SK-N-SH treated with all-trans-retinoic acid at 6 μM for 48 hours (cell line): ENCODE results near the gene CELA3A.

ENCODE experiments used
- ATAC-seq: fragments of 200-7000 bp; cut with Tn5 transposase; 3 replicates; pipeline ENCODE4 v1.9.1; 2020; ENCODE audit warnings: mild to moderate bottlenecking, moderate library complexity
- ARNTL ChIP-seq: fragments of 450-650 bp; formaldehyde crosslinking; IDR thresholded peaks from 2 replicates; pipeline ENCODE4 v1.5.0; 2020; ENCODE audit warnings: low read depth, mild to moderate bottlenecking, moderate library complexity, borderline replicate concordance
- CSDC2 ChIP-seq: fragments of 250-450 bp; sonication (Bioruptor Pico); IDR thresholded peaks from 2 replicates; pipeline ENCODE4 v1.5.0; 2020; ENCODE audit warnings: mild to moderate bottlenecking, moderate library complexity
- ESRRG ChIP-seq: fragments of 250-450 bp; sonication (Bioruptor Pico); IDR thresholded peaks from 2 replicates; pipeline ENCODE4 v1.6.1; 2021; ENCODE audit warnings: mild to moderate bottlenecking
- ISL1 ChIP-seq: fragments of 250-450 bp; sonication (Bioruptor Pico); IDR thresholded peaks from 2 replicates; pipeline ENCODE4 v2.1.2; 2022; ENCODE audit warnings: mild to moderate bottlenecking, moderate library complexity
- OSR1 ChIP-seq: fragments of 250-450 bp; sonication (Bioruptor Pico); IDR thresholded peaks from 2 replicates; pipeline ENCODE4 v1.8.0; 2022; ENCODE audit warnings: moderate library complexity, mild to moderate bottlenecking, inconsistent platforms
- PPARA ChIP-seq: fragments of 250-450 bp; sonication (Bioruptor Pico); IDR thresholded peaks from 2 replicates; pipeline ENCODE4 v1.5.0; 2020; ENCODE audit warnings: mild to moderate bottlenecking, borderline replicate concordance
- RARB ChIP-seq: fragments of 250-450 bp; sonication (Bioruptor Pico); IDR thresholded peaks from 2 replicates; pipeline ENCODE4 v1.8.0; 2021; ENCODE audit warnings: mild to moderate bottlenecking, moderate library complexity
- SNAI2 ChIP-seq: fragments of 250-450 bp; sonication (Bioruptor Pico); IDR thresholded peaks from 2 replicates; pipeline ENCODE4 v1.5.0; 2020; ENCODE audit warnings: mild to moderate bottlenecking, moderate library complexity
- TCF4 ChIP-seq: fragments of 250-450 bp; sonication (Bioruptor Pico); IDR thresholded peaks from 2 replicates; pipeline ENCODE4 v1.8.0; 2021; ENCODE audit warnings: mild to moderate bottlenecking, moderate library complexity, borderline replicate concordance
- TOX ChIP-seq: fragments of 250-450 bp; sonication (Bioruptor Pico); IDR thresholded peaks from 2 replicates; pipeline ENCODE4 v1.8.0; 2021; ENCODE audit warnings: mild to moderate bottlenecking, moderate library complexity, borderline replicate concordance
- TSHZ2 ChIP-seq: fragments of 250-450 bp; sonication (Bioruptor Pico); IDR thresholded peaks from 2 replicates; pipeline ENCODE4 v1.5.0; 2020; ENCODE audit warnings: mild to moderate bottlenecking, moderate library complexity
- ZC3H10 ChIP-seq: fragments of 250-450 bp; sonication (Bioruptor Pico); IDR thresholded peaks from 2 replicates; pipeline ENCODE4 v1.5.1; 2021; ENCODE audit warnings: mild to moderate bottlenecking, moderate library complexity
- ZFP30 ChIP-seq: fragments of 450-650 bp; formaldehyde crosslinking; IDR thresholded peaks from 2 replicates; pipeline ENCODE4 v1.5.0; 2022; ENCODE audit warnings: mild to moderate bottlenecking, moderate library complexity
- ZNF70 ChIP-seq: fragments of 450-650 bp; formaldehyde crosslinking; IDR thresholded peaks from 2 replicates; pipeline ENCODE4 v1.5.0; 2020; ENCODE audit warnings: mild to moderate bottlenecking, moderate library complexity
- ZNF8 ChIP-seq: fragments of 450-650 bp; formaldehyde crosslinking; IDR thresholded peaks from 2 replicates; pipeline ENCODE4 v1.5.0; 2020; ENCODE audit warnings: mild to moderate bottlenecking, moderate library complexity
- TF ChIP-seq, protein P1 (sequence below): fragments of 250-450 bp; sonication (Bioruptor Pico); IDR thresholded peaks from 2 replicates; pipeline ENCODE4 v1.5.1; 2020; ENCODE audit warnings: low read depth, mild to moderate bottlenecking, moderate library complexity
- TF ChIP-seq, protein P2 (sequence below): fragments of 250-450 bp; sonication (Bioruptor Pico); IDR thresholded peaks from 2 replicates; pipeline ENCODE4 v1.8.0; 2020; ENCODE audit warnings: mild to moderate bottlenecking, moderate library complexity, borderline replicate concordance
- TF ChIP-seq, protein P3 (sequence below): fragments of 250-450 bp; sonication (Bioruptor Pico); IDR thresholded peaks from 2 replicates; pipeline ENCODE4 v1.5.1; 2021; ENCODE audit warnings: mild to moderate bottlenecking, moderate library complexity
- TF ChIP-seq, protein P4 (sequence below): fragments of 250-450 bp; sonication (Bioruptor Pico); IDR thresholded peaks from 2 replicates; pipeline ENCODE4 v1.8.0; 2021; ENCODE audit warnings: low read depth, mild to moderate bottlenecking, moderate library complexity, borderline replicate concordance

Gene CELA3A, protein sequence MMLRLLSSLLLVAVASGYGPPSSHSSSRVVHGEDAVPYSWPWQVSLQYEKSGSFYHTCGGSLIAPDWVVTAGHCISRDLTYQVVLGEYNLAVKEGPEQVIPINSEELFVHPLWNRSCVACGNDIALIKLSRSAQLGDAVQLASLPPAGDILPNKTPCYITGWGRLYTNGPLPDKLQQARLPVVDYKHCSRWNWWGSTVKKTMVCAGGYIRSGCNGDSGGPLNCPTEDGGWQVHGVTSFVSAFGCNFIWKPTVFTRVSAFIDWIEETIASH

GRCh38 chr1:22001409-22001808 lies at the start of gene CELA3A:
CELA3A (plus strand) TSS chr1:22001657; CDS start chr1:22001675, 18 bp downstream.
- TF ChIP-seq, protein P1, sequence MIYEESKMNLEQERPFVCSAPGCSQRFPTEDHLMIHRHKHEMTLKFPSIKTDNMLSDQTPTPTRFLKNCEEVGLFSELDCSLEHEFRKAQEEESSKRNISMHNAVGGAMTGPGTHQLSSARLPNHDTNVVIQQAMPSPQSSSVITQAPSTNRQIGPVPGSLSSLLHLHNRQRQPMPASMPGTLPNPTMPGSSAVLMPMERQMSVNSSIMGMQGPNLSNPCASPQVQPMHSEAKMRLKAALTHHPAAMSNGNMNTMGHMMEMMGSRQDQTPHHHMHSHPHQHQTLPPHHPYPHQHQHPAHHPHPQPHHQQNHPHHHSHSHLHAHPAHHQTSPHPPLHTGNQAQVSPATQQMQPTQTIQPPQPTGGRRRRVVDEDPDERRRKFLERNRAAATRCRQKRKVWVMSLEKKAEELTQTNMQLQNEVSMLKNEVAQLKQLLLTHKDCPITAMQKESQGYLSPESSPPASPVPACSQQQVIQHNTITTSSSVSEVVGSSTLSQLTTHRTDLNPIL (CRISPR knock-in tag), result no peak
- no peak for TF ChIP-seq ZC3H10
- no peak for TF ChIP-seq TOX (CRISPR knock-in tag)
- TF ChIP-seq SNAI2 (CRISPR knock-in tag), result no peak
- no peak for ATAC-seq

GRCh38 chr1:21952786-21953520 lies 48.5 kb upstream of the CELA3A start:
- TF ChIP-seq TOX (CRISPR knock-in tag), result no peak
- TF ChIP-seq ZNF8 (CRISPR knock-in tag), result no peak
- no peak for TF ChIP-seq ISL1
- no peak for TF ChIP-seq SNAI2 (CRISPR knock-in tag)
- TF ChIP-seq TSHZ2 (CRISPR knock-in tag), result no peak
- no peak for TF ChIP-seq ZNF70 (CRISPR knock-in tag)
- no peak for TF ChIP-seq RARB
- TF ChIP-seq, protein P2, sequence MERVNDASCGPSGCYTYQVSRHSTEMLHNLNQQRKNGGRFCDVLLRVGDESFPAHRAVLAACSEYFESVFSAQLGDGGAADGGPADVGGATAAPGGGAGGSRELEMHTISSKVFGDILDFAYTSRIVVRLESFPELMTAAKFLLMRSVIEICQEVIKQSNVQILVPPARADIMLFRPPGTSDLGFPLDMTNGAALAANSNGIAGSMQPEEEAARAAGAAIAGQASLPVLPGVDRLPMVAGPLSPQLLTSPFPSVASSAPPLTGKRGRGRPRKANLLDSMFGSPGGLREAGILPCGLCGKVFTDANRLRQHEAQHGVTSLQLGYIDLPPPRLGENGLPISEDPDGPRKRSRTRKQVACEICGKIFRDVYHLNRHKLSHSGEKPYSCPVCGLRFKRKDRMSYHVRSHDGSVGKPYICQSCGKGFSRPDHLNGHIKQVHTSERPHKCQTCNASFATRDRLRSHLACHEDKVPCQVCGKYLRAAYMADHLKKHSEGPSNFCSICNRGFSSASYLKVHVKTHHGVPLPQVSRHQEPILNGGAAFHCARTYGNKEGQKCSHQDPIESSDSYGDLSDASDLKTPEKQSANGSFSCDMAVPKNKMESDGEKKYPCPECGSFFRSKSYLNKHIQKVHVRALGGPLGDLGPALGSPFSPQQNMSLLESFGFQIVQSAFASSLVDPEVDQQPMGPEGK, result no peak
- TF ChIP-seq, protein P1 (CRISPR knock-in tag), result no peak
- no peak for TF ChIP-seq PPARA (CRISPR knock-in tag)
- TF ChIP-seq OSR1, result no peak
- no peak for TF ChIP-seq ZFP30 (CRISPR knock-in tag)
- TF ChIP-seq, protein P3, sequence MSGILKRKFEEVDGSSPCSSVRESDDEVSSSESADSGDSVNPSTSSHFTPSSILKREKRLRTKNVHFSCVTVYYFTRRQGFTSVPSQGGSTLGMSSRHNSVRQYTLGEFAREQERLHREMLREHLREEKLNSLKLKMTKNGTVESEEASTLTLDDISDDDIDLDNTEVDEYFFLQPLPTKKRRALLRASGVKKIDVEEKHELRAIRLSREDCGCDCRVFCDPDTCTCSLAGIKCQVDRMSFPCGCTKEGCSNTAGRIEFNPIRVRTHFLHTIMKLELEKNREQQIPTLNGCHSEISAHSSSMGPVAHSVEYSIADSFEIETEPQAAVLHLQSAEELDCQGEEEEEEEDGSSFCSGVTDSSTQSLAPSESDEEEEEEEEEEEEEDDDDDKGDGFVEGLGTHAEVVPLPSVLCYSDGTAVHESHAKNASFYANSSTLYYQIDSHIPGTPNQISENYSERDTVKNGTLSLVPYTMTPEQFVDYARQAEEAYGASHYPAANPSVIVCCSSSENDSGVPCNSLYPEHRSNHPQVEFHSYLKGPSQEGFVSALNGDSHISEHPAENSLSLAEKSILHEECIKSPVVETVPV (CRISPR knock-in tag), result no peak
- no peak for TF ChIP-seq ESRRG (CRISPR knock-in tag)
- ATAC-seq, result no peak

DNA sequence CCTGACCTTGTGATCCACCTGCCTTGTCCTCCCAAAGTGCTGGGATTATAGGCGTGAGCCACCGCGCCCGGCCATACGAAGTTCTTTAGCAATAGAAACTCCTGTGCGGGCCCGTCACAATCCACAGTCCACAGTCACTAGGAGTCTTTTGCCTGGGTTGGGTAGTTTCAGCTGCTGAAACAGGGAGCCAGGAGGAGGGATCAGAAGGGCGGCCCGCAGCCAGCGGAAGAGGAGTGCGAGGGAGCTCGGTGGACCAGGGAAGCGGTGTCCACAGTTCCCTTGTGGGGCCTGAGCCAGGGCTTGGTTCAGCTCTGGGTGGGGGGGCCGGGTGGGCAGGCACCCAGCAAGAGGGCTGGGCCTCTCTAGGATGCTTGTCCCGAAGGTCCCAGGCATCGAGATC lies 46.4 kb upstream of the CELA3A start:
- ATAC-seq, result no peak
- no peak for TF ChIP-seq TSHZ2 (CRISPR knock-in tag)
- no peak for TF ChIP-seq PPARA (CRISPR knock-in tag)
- no peak for TF ChIP-seq ARNTL (CRISPR knock-in tag)
- no peak for TF ChIP-seq TOX (CRISPR knock-in tag)
- TF ChIP-seq ZNF8 (CRISPR knock-in tag), result no peak
- TF ChIP-seq, protein P1 (CRISPR knock-in tag), result no peak
- no peak for TF ChIP-seq CSDC2 (CRISPR knock-in tag)
- no peak for TF ChIP-seq ZFP30 (CRISPR knock-in tag)
- TF ChIP-seq, protein P4, sequence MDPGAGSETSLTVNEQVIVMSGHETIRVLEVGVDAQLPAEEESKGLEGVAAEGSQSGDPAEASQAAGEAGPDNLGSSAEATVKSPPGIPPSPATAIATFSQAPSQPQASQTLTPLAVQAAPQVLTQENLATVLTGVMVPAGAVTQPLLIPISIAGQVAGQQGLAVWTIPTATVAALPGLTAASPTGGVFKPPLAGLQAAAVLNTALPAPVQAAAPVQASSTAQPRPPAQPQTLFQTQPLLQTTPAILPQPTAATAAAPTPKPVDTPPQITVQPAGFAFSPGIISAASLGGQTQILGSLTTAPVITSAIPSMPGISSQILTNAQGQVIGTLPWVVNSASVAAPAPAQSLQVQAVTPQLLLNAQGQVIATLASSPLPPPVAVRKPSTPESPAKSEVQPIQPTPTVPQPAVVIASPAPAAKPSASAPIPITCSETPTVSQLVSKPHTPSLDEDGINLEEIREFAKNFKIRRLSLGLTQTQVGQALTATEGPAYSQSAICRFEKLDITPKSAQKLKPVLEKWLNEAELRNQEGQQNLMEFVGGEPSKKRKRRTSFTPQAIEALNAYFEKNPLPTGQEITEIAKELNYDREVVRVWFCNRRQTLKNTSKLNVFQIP (CRISPR knock-in tag), result no peak
- no peak for TF ChIP-seq OSR1
- no peak for TF ChIP-seq ESRRG (CRISPR knock-in tag)
- TF ChIP-seq ZNF70 (CRISPR knock-in tag), result no peak
- no peak for TF ChIP-seq TCF4 (CRISPR knock-in tag)
